IPS DF 19.7 (cell line): ENCODE results near the gene COPS6.

Experiments
- DNase-seq: peaks from one replicate; pipeline ENCODE4 v3.0.0-alpha.2; 2013; ENCODE audit warnings: low read depth, low spot score

Gene COPS6

DNA sequence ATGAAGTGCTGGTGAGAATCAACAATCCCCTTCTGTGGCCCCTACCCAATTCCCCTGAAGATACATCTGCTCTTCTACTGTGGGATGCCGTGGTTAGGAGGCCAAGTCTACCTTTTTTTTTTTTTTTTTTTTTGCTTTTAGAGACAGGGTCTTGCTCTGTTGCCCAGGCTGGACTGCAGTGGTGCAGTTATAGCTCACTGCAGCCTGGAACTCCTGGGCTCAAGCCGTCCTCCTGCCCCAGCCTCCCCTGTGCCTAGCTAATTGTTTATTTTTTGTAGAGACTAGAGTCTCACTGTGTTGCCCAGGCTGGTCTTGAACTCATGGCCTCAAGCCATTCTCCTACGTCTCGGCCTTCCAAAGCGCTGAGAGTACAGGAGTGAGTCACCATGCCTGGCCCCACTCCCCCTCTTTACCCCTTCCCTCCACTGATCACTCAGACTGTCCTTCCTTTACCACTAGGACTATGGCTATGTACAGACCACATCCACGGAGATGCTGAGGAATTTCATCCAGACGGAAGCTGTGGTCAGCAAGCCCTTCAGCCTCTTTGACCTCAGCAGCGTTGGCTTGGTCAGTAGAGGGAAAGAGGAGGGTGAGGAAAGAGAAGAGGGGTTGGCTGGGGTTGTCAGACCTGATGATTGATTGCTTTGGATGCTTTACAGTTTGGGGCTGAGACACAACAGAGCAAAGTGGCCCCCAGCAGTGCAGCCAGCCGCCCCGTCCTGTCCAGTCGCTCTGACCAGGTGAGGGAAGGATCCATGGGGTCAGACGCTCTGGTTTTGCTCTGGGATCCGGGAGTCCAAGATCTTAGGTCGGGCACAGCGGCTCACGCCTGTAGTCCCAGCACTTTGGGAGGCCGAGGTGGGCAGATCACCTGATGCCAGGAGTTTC is 14.4 kb downstream of the COPS6 start:
- no peak for DNase-seq

DNA sequence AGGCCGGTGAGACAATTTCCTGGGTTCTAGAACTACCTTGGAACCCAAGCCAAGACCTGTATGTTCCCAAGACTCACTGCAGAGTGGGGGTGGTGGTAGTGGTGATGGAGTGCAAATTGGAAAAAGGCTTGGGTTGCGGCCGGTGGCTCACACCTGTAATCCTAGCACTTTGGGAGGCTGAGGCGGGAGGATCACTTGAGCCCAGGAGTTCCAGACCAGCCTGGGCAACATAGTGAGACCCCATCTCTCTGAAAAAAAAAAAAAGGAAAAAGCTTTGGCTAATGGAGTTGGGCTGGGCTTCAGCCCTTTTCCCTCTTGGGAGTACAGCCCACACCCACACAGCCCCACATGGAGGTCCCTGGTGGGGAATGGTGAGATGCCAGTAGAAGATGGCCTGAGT is 16.8 kb downstream of the COPS6 start:
- no peak for DNase-seq

DNA sequence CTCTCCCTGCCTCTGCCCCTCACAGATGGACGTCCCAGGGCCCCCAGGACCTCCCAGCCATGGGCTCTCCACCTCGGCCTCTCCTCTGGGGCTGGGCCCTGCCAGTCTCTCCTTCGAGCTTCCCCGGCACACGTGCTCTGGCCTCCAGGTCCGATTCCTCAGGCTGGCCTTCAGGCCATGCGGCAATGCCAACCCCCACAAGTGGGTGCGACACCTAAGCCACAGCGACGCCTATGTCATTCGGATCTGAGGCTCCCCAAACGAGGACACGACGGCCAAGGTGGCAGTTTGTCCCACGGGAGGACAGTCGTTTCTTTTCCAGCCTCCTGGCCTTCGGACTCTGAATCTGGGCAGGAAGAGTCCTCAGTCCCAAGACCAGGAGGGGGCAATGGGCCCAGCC is 17.9 kb downstream of the COPS6 start:
- no peak for DNase-seq

DNA sequence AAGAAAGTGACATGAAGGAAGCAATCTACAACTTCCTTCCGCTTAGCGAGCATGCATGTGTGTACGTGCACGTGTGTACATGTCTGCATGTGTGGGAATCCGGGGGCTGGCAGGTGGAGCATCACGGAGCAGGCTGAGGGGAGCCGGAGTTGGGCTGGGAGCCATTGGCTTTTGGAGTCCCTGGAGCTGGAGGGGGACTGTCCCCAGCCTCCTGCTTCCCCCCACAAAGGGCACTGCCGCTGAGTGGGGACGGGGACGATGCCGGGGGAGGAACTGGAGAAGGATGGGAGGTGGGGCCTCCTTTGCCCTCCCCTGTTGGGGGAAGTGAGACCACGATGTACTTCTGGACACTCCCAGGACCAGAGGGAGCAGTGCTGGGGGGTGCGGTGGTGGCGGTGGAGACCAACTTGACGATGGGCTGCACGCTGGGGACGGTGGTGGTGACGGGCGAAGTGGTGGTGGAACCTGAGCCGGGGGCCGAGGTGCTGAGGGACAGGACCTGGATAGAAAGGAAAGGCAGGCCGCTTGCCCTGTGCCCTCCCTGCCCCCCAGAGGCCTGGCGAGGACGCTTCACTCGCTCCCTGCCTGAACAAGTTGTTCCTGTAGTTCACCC is 18.5 kb downstream of the COPS6 start:
- no peak for DNase-seq

DNA sequence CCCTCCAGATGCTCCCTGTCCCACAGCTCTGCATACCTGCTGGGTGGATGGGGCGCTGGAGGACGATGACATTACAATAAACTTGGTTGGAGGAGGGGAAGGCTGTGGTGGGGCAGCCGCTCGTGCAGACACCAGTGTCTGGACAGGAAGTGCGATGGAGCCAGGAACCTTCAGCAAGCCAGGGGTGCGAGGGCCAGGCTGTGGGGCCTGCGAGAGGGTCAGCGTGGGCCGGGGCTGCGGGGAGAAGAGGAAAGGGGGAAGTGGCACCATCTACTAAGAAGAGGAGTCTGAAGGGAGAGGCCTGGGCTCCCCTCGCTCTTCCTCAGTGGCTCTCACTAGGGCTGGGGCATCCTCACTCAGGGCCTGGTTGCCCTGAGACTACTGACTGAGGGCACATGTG is 19.1 kb downstream of the COPS6 start:
- DNase-seq, result no peak

DNA sequence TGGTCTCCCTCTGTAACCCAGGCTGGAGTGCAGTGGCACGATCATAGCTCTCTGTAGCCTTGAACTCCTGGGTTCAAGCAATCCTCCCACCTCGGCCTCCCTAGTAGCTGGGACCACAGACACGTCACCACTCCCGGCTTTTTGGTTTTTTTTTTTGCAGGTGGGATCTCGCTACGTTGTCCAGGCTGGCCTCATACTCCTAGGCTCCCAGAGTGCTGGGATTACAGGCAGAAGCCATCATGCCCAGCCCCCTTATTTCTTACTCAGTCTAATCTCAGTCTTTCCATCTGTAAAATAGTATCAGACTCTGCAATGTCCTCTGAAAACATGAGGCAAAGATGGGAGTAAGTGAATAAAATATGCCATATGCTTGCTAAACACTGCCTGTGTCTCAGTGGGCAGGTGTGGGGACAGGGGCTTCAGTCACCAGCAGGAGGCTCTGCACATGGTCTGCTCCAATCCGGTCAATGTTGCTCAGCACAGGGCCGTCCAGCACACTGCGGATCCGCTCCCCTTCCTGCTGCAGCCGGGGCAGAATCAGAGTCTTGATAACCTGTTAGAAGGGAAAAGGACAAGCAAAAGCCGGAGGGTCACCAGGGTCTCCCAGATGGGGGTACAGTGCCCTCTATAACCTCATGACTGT is 20.9 kb downstream of the COPS6 start:
- no peak for DNase-seq

DNA sequence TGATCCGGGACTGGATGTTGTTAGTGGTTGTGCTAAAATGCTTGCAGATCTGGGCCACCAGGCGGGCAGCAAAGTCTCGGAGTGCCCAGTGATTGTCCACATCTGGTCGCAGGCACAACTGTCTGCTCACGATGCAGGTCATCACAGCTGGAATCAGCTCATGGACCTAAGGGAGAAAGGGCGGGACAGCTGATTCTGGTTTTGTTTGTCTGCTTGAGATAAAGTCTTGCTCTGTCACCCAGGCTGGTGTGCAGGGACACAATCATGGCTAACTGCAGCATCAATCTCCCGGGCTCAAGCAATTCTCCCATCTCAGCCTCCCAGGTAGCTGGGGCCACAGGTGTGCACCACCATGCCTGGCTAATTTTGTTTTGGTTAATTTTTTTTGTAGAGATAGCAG is 22.4 kb downstream of the COPS6 start:
- DNase-seq, result no peak

DNA sequence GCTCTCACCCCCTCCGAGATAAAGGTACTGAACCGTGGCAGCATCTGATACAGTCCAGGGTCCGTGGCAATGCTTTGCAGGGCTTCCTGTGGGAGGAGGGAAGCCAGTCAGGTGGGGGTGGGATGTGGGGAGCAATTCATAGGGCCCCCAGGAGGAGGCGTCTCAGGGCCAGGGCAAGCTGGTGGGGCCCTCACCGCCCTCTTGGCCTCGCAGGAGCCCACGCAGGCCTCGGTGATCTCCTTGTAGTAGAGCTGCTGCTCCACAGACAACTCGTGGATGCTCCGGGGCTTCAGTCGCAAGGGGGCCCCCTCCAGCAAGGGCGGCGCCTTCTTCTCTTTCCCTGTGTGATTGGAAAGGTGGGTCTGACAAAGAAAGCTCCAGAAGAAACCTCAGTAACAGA is 23.1 kb downstream of the COPS6 start:
- DNase-seq, result no peak

DNA sequence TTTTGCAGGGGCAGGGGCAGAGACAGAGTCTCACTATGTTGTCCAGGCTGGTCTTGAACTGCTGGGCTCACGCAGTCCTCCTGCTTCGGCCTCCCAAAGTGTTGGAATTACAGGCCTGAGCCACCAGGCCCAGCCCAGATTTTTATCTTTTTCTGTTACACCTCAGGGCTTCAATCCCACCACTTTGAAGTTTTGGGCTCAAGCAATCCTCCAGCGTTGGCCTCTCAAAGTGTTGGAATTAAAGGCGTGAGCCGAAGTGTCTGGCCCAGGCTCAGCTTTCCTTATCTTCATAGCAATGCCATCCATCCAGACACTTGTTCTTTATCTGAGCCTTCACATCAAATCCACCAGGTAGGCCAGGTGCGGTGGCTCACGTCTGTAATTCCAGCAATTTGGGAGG is 26.3 kb downstream of the COPS6 start:
- no peak for DNase-seq

DNA sequence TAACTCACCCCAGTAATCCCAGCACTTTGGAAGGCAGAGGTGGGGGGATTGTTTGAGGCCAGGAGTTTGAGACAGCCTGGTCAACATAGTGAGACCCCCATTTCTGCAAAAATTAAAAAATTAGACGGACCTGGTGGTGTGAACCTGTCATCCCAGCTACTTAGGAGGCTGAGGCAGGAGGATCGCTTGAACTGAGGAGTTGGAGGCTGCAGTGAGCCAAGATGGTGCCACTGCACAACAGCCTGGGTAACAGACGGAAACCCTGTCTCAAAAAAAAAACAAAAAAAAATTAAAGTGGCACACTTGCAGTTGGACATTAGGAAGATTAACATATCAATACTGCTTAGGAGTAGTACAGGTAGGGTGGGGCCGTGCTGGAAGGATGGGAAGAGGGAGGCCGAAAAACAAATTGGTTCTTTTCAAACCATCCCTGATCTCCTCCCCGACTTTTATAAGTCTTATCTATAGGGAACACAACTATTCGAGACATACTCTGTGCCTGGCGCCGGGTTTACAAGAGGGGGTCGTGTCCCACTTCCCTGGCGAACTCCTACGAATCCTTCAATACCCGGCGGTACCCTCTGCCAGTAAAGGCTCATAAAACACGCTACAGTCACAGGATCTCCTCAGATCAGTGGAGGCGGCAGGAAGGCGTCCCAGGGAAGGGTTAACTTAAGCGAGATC is 29.8 kb downstream of the COPS6 start:
- DNase-seq, result no peak

DNA sequence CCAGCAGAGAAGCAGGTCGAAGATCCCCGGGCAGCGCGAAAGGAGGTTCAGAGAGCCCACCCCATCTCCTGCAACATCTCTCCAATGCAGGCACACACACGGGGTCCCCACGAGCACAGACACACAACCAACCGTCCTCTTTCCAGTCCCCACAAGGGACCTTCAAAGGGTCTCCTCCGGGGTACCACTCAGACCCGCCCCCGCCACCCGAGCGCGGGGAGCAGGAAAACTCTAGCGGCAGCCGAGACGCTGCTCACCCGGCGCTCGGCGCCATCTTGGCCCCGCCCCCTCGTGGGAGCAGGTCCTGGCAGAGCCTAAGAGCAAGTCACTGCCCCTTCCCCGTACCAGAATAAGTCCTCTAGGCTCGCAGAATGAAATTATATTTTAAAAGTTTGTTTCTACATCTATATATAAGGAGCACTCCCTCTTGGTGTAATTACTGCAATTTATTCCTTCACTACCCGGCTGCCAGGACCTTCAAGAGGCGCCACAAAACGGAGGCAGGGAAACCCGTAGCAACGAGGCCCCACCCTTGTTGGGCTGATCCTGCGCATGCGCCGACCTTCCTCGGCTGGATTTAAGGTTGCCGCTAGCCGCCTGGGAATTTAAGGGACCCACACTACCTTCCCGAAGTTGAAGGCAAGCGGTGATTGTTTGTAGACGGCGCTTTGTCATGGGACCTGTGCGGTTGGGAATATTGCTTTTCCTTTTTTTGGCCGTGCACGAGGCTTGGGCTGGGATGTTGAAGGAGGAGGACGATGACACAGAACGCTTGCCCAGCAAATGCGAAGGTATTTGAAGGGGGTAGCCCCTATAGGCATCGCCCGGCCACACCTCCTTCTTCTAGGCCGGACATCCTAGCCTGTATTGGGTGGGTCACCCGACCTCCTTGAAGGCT is 30.6 kb downstream of the COPS6 start, which contains the start of the genes CNPY4 and TAF6:
CNPY4 (plus strand) TSS at position 563 of the 898 bp plus-strand sequence; CDS start at position 674, 111 bp downstream.
TAF6 (minus strand) TSS at position 287 of the 898 bp plus-strand sequence. CDS start 5,149 bp downstream, outside the sequence.
- DNase-seq, result no peak

DNA sequence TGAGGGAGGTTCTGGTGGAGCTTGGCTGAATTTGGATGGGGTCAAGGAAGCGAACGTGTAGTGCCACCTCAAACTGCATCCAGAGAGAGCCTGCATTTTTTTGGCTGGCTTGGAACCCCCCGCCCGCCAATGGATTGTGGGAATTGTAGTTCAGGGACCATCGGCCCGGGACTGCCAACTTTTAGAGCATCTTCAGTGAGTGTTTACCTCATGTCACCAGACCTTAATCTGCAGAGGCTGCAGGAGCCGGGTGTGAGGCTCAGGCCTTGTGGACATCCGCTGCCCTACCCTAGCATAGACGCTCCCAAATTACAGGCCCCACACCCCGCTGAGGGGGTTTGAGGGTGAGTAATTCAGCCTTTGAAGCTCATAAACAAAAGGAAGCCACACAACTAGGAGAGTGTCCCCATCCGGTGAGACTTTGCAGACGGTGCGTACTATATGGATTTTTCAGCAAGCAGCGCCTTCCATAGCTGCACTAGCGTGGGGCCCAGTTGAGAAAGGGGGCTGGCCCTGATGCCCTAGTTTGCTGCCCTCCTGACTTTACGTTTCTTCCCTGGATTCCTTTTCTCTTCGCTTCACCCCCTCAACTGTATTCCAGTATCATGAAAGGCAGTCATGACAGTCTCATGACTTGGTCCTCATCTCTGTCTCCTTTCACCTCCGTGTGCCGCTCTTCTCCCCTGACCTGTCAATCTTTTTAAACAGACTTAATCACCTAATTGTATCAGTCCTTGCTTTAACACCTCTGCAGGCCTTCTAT is 31.4 kb downstream of the COPS6 start:
- DNase-seq, result no peak

DNA sequence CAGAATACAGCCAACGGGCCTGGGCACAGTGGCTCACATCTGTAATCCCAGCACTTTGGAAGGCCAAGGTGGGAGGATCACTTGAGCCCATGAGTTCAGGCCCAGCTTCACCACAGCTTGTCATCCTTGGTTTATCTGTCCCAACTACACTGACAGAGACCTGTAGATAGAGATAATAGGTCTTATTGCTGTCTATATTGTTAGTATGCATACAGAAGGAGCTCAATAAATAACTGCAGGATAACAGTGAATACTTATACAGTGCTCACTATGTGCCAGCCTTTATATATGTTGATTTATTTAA is 31.9 kb downstream of the COPS6 start:
- DNase-seq, result no peak

DNA sequence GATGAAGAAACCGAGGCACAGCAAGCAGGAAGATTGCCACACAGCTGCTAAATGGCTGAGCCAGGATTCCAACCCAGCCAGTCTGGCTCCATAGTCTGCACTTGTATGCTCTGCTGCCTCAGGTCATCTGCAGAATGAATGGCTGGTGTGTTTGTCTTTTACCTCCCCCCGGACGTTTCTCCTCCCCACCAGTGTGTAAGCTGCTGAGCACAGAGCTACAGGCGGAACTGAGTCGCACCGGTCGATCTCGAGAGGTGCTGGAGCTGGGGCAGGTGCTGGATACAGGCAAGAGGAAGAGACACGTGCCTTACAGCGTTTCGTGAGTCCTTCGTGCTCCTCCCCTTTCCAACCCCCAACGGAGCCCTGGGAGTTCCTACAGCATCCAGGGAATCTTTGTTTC is 33.3 kb downstream of the COPS6 start:
- DNase-seq, result no peak

DNA sequence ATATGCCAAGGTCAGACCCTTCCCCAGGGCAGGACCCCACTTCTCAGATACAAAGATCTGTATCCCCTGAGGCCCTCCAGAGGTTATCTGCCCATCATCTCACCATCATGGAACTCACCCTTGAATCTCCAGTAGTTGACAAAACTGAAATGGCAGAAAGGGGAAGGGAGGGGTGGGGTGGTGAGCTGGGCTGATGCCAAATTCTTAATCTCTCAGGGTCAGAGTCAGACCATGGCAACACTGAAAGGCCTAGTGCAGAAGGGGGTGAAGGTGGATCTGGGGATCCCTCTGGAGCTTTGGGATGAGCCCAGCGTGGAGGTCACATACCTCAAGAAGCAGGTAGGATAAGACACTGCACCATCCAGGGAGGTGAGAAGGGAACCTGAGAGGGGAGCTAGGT is 33.8 kb downstream of the COPS6 start:
- DNase-seq, result no peak

DNA sequence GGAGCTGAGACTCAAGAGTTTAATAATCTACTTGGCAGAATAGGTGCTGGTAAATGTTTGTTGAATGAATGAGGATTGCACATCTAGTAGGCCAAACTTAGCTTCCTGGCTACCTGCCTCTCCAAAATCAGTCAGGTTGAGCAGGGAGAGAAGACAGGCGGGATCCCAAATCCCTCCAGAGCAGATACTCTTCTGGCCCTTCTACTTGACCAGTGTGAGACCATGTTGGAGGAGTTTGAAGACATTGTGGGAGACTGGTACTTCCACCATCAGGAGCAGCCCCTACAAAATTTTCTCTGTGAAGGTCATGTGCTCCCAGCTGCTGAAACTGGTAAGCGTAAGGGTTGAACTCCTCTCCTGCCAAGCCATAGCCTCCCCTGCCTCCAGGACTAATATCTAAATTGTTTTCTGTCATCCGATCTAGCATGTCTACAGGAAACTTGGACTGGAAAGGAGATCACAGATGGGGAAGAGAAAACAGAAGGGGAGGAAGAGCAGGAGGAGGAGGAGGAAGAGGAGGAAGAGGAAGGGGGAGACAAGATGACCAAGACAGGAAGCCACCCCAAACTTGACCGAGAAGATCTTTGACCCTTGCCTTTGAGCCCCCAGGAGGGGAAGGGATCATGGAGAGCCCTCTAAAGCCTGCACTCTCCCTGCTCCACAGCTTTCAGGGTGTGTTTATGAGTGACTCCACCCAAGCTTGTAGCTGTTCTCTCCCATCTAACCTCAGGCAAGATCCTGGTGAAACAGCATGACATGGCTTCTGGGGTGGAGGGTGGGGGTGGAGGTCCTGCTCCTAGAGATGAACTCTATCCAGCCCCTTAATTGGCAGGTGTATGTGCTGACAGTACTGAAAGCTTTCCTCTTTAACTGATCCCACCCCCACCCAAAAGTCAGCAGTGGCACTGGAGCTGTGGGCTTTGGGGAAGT is 35.8 kb downstream of the COPS6 start:
- no peak for DNase-seq

DNA sequence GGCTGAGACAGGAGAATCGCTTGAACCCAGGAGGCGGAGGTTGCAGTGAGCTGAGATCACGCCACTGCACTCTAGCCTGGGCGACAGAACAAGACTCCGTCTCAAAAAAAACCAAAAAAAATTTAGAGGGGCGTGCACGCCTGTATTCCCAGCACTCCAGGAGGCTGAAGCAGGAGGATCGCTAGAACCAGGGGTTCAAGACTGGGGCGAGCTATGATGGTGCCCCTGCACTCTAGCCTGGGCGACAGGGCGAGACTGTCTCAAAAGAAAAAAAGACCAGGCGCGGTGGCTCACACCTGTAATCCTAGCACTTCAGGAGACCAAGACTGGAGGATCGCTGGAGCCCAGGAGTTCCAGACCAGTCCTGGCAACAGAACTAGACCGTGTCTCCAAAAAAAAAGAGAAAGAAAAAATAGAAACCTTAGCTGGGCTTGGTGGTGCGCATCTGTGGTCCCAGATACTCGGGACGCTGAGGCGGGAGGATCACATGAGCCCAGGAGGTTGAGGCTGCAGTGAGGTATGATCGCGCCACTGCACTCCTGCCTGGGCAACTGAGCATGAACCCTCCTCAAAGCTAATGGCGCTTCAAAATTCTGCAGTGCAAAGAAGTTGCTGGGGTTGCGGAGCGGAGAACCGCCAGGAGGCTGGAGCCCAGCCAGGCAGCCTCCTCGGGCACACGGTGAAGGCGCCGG is 37.6 kb downstream of the COPS6 start:
- DNase-seq, result no peak
